GM23338 (cell line): ENCODE measurements around the gene RUVBL2.
A peak's percentile ranks its signal among the peaks of the same experiment; 100 is the strongest.

ENCODE experiments used
- CREB1 ChIP-seq: fragments of 250-450 bp; sonication (Bioruptor Pico); IDR thresholded peaks from 2 replicates; pipeline ENCODE4 v1.5.0; 2020; ENCODE audit warnings: low read depth, mild to moderate bottlenecking, moderate library complexity
- CTCF ChIP-seq, 2 experiments: fragments of 200-600 bp in 1 of 2; sonication (generic) in 1 of 2; conservative IDR thresholded peaks; 2 replicates each; pipeline versions ENCODE4 v1.5.1 to v1.6.1; 2016 to 2017; ENCODE audit warnings: antibody characterized with exemption in 2 of 2, low read depth in 2 of 2, mild to moderate bottlenecking in 2 of 2, moderate library complexity in 1 of 2
- ETS1 ChIP-seq: IDR thresholded peaks from 2 replicates; pipeline ENCODE4 v1.6.1; 2016; ENCODE audit warnings: antibody characterized with exemption
- EZH2 ChIP-seq: fragments of 200-600 bp; sonication (generic); IDR thresholded peaks from one replicate; pipeline ENCODE4 v1.8.0; 2017; ENCODE audit warnings: antibody characterized with exemption, mild to moderate bottlenecking, low read depth; ENCODE audit not compliant: unreplicated experiment
- EZH2phosphoT487 ChIP-seq: fragments of 200-600 bp; sonication (generic); IDR thresholded peaks from one replicate; pipeline ENCODE4 v1.8.1; 2018; ENCODE audit warnings: antibody characterized with exemption; ENCODE audit not compliant: unreplicated experiment
- JUNB ChIP-seq: IDR thresholded peaks from one replicate; pipeline ENCODE4 v1.6.1; 2016; ENCODE audit warnings: antibody characterized with exemption; ENCODE audit not compliant: unreplicated experiment
- NANOG ChIP-seq: IDR thresholded peaks from 2 replicates; pipeline ENCODE4 v1.6.1; 2016; ENCODE audit warnings: antibody characterized with exemption, borderline replicate concordance
- POLR2AphosphoS5 ChIP-seq: IDR thresholded peaks from 2 replicates; pipeline ENCODE4 v1.6.1; 2016; ENCODE audit warnings: antibody characterized with exemption, low read depth
- STAT1 ChIP-seq: IDR thresholded peaks from one replicate; pipeline ENCODE4 v1.6.1; 2016; ENCODE audit warnings: antibody characterized with exemption; ENCODE audit not compliant: unreplicated experiment
- ZNF114 ChIP-seq: fragments of 250-450 bp; sonication (Bioruptor Pico); IDR thresholded peaks from 2 replicates; pipeline ENCODE4 v1.5.0; 2020; ENCODE audit warnings: mild to moderate bottlenecking, moderate library complexity
- ZNF331 ChIP-seq: fragments of 250-450 bp; sonication (Bioruptor Pico); IDR thresholded peaks from 2 replicates; pipeline ENCODE4 v1.5.0; 2020; ENCODE audit warnings: low read depth, mild to moderate bottlenecking, moderate library complexity
- TF ChIP-seq, protein P1 (sequence below): IDR thresholded peaks from one replicate; pipeline ENCODE4 v1.6.1; 2018; ENCODE audit warnings: antibody characterized with exemption; ENCODE audit not compliant: unreplicated experiment
- TF ChIP-seq, protein P2 (sequence below): fragments of 250-450 bp; sonication (Bioruptor Pico); IDR thresholded peaks from 2 replicates; pipeline ENCODE4 v1.5.0; 2020; ENCODE audit warnings: mild to moderate bottlenecking, moderate library complexity

GRCh38 chr19:48987323-48987722 is 6.4 kb upstream of the RUVBL2 start:
- TF ChIP-seq CTCF (conservative IDR thresholded peaks at IDR 0.05; ENCODE audit: low read depth in 2 of 2) (peak; percentile 9 to 43; a peak in 2 of 4 replicates), ZNF331 (CRISPR knock-in tag) (no peak), NANOG (no peak), POLR2AphosphoS5 (no peak), CREB1 (CRISPR knock-in tag) (no peak), EZH2phosphoT487 (no peak), EZH2 (no peak), ETS1 (no peak), STAT1 (no peak), JUNB (no peak), ZNF114 (CRISPR knock-in tag) (no peak)
- TF ChIP-seq, protein P1, sequence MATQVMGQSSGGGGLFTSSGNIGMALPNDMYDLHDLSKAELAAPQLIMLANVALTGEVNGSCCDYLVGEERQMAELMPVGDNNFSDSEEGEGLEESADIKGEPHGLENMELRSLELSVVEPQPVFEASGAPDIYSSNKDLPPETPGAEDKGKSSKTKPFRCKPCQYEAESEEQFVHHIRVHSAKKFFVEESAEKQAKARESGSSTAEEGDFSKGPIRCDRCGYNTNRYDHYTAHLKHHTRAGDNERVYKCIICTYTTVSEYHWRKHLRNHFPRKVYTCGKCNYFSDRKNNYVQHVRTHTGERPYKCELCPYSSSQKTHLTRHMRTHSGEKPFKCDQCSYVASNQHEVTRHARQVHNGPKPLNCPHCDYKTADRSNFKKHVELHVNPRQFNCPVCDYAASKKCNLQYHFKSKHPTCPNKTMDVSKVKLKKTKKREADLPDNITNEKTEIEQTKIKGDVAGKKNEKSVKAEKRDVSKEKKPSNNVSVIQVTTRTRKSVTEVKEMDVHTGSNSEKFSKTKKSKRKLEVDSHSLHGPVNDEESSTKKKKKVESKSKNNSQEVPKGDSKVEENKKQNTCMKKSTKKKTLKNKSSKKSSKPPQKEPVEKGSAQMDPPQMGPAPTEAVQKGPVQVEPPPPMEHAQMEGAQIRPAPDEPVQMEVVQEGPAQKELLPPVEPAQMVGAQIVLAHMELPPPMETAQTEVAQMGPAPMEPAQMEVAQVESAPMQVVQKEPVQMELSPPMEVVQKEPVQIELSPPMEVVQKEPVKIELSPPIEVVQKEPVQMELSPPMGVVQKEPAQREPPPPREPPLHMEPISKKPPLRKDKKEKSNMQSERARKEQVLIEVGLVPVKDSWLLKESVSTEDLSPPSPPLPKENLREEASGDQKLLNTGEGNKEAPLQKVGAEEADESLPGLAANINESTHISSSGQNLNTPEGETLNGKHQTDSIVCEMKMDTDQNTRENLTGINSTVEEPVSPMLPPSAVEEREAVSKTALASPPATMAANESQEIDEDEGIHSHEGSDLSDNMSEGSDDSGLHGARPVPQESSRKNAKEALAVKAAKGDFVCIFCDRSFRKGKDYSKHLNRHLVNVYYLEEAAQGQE = no peak
- TF ChIP-seq, protein P2, sequence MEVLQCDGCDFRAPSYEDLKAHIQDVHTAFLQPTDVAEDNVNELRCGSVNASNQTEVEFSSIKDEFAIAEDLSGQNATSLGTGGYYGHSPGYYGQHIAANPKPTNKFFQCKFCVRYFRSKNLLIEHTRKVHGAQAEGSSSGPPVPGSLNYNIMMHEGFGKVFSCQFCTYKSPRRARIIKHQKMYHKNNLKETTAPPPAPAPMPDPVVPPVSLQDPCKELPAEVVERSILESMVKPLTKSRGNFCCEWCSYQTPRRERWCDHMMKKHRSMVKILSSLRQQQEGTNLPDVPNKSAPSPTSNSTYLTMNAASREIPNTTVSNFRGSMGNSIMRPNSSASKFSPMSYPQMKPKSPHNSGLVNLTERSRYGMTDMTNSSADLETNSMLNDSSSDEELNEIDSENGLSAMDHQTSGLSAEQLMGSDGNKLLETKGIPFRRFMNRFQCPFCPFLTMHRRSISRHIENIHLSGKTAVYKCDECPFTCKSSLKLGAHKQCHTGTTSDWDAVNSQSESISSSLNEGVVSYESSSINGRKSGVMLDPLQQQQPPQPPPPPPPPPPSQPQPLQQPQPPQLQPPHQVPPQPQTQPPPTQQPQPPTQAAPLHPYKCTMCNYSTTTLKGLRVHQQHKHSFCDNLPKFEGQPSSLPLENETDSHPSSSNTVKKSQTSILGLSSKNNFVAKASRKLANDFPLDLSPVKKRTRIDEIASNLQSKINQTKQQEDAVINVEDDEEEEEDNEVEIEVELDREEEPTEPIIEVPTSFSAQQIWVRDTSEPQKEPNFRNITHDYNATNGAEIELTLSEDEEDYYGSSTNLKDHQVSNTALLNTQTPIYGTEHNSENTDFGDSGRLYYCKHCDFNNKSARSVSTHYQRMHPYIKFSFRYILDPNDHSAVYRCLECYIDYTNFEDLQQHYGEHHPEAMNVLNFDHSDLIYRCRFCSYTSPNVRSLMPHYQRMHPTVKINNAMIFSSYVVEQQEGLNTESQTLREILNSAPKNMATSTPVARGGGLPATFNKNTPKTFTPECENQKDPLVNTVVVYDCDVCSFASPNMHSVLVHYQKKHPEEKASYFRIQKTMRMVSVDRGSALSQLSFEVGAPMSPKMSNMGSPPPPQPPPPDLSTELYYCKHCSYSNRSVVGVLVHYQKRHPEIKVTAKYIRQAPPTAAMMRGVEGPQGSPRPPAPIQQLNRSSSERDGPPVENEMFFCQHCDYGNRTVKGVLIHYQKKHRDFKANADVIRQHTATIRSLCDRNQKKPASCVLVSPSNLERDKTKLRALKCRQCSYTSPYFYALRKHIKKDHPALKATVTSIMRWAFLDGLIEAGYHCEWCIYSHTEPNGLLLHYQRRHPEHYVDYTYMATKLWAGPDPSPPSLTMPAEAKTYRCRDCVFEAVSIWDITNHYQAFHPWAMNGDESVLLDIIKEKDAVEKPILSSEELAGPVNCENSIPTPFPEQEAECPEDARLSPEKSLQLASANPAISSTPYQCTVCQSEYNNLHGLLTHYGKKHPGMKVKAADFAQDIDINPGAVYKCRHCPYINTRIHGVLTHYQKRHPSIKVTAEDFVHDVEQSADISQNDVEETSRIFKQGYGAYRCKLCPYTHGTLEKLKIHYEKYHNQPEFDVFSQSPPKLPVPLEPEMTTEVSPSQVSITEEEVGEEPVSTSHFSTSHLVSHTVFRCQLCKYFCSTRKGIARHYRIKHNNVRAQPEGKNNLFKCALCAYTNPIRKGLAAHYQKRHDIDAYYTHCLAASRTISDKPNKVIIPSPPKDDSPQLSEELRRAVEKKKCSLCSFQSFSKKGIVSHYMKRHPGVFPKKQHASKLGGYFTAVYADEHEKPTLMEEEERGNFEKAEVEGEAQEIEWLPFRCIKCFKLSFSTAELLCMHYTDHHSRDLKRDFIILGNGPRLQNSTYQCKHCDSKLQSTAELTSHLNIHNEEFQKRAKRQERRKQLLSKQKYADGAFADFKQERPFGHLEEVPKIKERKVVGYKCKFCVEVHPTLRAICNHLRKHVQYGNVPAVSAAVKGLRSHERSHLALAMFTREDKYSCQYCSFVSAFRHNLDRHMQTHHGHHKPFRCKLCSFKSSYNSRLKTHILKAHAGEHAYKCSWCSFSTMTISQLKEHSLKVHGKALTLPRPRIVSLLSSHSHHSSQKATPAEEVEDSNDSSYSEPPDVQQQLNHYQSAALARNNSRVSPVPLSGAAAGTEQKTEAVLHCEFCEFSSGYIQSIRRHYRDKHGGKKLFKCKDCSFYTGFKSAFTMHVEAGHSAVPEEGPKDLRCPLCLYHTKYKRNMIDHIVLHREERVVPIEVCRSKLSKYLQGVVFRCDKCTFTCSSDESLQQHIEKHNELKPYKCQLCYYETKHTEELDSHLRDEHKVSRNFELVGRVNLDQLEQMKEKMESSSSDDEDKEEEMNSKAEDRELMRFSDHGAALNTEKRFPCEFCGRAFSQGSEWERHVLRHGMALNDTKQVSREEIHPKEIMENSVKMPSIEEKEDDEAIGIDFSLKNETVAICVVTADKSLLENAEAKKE (CRISPR knock-in tag) = no peak
